ENCODE measurements around the gene CTNNA1.

Gene CTNNA1

DNA sequence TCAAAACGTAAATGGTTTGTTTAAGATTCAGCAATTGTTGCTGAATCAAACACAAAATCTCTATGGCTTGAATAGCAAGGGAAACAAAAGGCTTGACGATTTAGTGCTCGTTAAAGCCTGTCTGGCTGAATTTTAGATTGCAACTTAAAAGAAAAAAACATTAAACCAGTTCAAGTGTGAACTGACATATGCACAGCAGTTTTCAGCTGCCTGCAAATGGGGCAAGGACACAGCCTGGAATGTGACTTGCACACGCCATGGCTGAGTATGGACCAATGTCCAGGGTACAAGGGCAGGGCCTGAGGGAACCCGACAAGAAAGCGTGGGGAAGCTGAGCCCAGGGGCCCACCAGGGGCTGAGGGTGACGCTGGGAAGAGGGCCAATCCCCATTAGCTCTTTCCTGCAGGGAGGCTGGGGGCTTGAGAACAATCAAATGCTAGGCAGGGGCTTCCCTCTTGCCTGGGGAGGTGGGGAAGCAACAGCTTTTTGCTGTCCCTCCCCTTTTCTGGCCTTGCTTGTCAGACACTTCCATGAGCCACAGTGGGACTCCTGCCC, 211.5 kb downstream of the CTNNA1 start:
- no peak for DNase-seq (ENCODE audit: low read depth, low spot score)

DNA sequence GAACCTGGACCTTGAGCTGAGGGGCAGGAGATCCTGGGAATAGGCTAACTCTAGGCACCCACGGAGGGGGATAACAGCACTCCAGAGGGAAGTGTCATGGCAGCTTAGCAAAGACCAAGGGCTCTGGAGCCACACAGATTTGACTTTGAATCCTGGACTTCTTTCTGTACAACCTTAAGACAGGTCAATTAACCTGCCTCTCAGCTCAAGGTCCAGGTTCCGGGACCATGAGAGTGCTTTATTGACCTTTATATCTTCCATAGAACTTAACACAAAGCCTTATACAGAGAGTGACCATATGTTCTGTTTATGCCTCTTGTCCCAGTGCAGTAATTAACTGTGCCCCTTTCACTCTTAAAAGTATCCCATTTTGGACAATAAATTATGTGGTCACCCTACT, 212.4 kb downstream of the CTNNA1 start:
- no peak for DNase-seq (ENCODE audit: low read depth, low spot score)

DNA sequence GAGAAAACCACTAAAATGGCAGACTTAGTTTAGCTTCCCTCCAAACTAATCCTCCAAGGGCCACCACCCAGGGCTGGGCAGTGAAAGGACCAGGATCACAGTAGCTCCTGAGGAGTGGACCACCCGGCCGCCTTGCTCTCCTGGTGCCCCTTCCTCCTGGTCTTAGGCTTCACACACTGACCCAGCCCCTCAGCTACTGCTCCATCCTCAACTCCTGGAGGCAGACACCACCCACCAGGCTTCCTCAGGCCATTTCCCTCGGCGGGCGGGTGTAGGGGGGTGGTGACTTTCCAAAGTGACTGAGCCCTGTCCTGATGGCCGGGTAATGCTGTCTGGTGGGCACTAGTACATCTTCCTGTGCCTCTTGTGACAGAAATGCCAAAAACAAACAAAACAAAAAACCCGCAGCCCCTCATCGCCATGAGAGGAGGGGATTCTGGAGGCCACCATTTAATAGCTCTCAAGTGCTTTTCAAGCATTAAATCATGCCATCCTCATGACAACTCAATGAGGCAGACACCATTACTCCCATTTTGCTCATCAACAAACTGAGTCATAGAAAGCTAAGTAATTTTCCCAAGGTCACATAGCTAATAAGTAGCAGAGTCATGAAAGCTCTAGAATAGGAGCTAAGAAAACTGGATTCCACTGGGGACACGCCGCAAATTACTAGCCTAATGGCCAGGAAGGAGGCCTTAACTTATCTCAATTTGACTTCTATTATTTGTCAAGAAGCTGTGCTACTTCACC, 213.2 kb downstream of the CTNNA1 start:
- no peak for DNase-seq (ENCODE audit: low read depth, low spot score)

DNA sequence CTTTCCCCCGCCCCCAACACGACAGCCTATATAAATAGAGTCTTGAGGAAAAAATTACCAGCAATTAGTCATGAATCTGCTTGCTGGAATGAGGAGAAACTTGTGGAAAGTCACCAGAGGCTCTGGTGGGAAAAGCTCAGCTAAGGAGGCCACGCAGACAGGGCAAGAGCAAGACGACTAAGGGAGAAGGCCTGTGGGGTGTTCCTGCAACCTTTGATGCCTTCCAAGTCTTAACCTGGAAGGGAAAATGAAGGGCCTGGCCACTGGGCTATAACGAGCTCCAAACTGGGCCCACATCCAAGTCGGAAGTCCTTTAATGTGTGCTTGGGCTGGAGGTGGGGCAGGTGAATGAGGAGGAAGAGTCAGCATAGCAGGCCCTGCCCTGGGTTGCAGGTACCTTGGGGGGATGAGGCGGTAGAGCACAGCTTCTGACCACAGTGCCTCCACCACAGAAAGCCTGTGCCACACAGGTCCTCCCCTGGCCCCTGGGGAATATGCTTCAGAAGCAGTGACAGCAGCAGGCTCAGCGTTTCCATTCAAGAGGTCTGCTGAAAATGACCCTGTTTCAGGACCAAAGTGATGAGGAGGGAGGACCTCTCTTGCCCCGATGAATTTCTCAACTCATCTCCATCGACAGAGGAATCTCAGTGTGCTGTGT, 214.7 kb downstream of the CTNNA1 start:
- DNase-seq (ENCODE audit: low read depth, low spot score): no peak

DNA sequence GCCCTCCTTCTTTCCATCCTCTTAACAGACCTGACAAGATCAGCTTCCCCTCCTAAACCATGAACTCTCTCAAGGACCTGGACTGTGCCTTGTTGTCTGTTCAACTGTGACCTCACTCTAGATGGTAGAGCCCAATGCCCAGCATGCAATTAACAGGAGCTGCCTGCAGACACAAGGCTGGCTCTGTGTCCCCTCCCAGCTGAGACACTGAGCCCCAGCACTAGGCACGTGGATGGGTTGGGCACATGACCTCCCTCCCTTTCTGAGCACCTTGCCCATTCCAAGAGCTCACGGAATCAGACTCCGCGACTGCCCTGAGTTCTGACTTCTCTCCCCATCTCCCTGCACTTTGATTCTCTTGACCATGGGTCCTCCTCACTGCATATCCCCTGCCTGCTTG, 215.4 kb downstream of the CTNNA1 start:
- no peak for DNase-seq (ENCODE audit: low read depth, low spot score)

DNA sequence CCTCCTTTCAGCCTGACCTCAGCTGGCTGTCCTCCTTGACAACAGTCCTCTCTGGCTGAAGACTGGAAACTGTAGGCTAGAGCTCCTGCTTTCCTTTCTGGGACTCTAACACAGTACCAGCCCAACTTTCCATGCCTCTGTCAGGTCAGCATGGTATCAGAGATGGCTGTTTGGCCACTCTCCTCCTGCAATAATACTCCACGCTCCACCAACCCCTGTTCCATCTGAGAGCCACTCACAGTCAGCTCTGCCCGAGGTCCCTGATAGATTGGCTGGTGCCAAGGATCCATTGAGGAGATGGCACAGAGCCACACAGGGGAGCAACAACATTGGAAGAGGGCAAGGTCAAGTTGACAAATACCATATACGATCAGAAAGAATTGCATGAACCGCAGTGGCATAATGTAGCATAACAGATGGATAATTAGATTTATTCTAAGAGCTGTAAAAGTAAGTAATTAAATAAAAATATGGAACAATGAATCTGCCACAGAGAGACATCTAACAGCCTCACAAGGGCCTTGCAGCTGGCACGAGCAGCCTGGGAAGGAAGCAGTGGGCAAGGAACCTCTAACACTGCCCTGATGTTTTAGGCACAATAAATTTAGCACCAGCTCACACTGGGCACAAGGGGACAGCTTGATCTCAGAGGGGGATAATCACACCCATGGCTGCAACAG, 216.2 kb downstream of the CTNNA1 start:
- DNase-seq (ENCODE audit: low read depth, low spot score): no peak

DNA sequence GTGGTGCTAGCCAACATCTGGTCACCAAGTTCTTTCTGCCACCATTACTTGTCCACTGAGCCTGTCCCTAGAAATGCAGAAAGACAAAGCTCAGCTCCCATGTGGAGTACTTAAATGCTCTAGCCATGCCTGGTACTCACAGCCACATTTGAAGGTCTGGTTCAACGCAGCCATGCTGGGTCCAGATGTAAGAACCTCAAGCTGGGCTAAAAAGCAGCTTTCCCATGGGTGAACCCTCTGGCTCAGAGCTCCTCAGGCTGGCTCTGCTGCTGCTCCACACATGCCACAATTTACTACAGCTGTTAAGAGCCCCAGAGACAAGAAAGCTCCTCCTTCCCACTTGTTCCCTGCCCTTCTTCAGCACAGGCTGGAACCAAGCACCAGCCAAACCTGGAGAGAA, 219.0 kb downstream of the CTNNA1 start:
- DNase-seq (ENCODE audit: low read depth, low spot score): no peak

DNA sequence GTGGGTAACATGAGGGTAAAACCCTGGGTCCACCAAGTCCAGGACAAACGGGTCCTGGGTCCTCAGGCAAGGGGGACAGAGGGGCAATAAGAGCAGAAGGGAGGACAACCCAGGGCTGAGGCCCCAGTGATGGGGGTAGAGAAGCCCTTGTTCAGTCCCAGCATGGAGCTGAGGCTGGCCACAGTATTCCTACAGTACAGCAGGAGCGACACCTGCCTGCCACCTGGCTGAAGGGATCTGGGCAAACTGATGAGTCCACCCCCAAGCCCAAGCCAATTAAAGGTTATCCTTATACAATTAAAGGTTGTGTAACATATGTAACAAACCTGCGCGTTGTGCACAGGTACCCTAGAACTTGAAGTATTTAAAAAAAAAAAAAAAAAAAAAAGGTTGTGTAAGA, 219.6 kb downstream of the CTNNA1 start:
- no peak for DNase-seq (ENCODE audit: low read depth, low spot score)

DNA sequence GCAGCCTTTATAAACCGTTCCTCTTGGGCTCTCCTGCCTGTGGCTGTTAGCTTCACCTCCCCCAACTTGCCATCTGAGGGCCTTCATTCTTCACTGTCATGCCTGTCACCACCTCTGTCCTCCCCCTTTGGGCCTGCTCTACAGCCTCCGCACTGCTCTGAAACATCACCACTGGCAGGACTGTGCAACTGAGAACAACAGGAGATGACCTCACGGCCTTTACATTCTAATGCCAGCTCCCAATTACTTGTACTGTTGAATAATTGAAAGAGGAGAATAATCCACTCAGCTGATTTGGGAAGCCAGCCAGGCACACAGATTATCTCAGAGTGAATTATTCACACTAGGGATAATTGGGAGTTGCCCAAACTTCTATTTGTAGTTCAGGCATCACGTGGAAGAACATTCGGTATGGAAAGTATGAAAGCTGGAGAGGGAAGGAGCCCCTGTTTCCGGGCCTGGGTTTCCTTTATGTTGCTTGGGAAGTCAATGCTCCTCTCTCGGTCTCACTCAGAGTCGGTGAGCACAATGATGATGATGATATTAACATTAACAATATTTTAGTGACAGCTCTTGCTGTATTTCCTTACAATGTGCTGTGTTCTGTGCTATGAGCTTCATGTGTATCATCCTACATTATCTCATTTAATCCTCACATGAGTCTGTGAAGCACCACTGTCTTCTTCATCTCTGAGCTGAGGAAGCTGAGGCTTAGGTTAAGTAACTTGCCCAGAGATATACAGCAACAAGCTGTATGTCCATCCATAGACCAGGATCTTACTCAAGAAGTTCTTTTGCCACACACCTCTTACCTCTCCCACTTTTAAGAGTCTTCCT, 221.2 kb downstream of the CTNNA1 start:
- no peak for DNase-seq (ENCODE audit: low read depth, low spot score)

DNA sequence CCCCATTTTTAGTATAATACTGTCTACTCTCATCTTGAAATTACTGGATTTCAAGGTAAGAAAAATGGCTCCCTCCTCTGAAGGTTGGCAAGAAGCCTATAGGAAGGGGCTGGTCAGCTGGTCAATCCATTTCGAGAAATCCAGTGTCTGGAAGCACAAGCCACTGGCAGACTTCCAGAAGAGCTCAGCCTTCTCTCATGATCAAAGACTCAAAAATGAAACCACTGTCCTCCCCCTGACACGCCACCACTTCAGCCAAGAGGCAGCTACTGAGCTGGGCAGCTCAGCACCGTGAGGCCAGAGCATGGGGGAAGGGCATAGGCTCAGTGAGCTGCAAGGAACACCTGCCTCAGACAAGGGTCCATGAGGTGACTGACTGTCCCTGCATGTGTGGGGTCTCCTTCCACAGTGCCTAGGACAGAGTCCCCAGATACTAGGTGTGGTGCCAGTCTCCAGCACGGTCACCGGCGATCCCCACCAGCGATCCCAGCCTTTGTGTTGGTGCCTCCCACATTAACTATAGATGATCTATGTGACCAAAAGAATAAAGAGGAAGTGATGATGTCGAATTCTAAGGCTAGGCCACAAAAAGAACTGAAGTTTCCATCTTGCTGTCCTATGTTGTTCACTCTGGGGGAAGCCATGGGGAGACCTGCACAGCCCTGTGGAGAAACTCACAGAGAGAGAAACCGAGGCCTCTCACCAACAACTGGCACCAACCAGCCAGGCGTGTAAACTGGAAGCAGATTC, 222.0 kb downstream of the CTNNA1 start:
- DNase-seq (ENCODE audit: low read depth, low spot score): no peak

DNA sequence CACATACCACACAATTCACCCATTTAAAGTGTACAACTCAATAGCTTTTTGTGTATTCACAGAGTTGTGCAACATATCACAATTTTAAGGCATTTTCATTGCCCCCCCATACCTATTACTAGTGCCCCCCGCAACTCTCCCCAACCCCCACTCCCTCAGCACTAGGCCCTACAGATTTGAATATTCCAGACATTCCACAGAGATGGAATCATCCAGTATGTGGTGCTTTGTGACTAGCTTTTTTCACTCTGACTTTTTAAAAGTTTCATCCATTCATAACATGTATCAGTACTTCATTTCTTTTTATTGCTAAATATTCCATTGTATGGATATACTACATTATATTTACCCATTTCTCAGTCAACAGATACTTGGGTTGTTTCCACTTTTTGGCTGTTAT, 224.9 kb downstream of the CTNNA1 start:
- DNase-seq (ENCODE audit: low read depth, low spot score): no peak

DNA sequence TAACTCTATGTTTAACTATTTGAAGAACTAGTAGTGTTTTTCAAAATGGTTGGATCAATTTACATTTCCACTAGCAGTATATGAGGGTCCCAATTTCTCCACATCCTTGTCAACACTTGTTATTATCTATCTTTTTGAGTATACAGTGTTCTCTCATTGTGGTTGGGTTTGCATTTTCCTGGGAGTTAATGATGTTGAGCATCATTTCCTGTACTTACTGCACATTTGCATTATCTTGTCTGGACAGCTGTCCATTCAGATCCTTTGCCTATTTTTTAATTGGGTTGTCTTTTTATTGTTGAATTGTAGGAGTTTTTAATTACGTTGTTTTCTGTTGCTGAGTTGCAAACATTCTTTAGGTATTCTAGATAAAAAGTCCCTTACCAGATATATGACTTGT, 225.4 kb downstream of the CTNNA1 start:
- DNase-seq (ENCODE audit: low read depth, low spot score): no peak

DNA sequence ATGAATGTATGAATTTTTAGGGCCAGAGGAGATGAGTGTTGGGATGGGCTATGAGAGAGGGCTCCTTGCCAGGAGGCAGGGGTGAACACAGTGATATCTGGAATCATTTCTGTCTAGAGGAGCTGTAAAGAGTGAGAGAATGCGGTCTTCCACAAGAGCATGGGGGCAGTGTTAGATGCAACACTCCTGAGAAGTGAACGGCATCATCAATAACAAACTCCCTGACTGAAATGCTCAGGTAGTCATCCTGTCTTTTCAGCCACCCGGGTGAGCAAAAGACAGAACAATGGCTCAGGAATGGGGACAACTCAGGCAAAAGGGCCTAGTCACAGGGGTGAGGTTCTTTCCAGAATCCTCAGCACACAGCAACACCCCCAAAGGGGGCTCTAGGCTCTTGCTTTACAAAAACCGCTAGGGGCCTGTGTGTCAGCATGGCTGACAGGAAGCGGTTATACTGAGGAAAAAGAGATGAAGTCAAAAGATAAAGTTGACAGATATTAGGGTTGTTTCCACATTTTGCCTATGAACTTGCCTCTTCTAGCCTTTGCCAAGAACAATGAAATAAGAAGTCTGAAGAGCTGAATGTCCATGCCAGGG, 226.6 kb downstream of the CTNNA1 start:
- no peak for DNase-seq (ENCODE audit: low read depth, low spot score)

DNA sequence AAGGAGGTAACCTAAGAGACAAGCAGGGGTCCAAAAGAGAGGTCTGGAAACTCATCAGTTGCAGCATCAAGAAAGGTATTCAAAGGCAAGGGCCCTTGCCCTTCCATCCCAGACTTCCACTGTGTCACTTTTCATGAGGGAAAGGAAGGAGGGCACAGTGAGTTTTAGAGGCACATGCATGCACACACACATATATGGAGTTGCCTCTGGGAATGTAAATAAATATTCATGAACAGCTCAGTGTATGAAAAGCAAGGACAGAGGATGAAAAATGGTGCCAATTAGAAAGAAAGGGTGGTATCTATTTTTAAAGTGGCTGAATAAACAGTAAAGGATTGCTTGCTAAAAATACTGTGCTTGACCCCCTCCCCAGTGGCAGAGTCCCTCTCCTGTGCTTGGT, 227.2 kb downstream of the CTNNA1 start:
- DNase-seq (ENCODE audit: low read depth, low spot score): no peak

DNA sequence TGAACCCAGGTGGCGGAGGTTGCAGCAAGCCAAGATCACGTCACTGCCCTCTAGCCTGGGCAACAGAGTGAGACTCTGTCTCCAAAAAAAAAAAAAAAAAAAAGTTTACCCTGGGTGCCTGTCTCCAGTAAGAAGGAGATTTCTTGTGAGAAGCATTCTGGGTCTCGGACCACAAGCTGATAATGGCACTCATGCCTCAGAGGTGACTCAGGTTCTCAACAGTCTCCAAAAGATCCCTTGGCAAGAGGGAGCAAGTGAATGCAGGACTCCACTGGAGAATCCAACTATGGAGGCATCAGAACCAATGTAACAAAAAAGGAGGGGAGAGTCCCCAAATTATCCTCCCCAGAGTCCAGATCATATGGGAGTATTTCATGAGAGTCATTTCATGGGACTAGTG, 227.9 kb downstream of the CTNNA1 start:
- DNase-seq (ENCODE audit: low read depth, low spot score): no peak

DNA sequence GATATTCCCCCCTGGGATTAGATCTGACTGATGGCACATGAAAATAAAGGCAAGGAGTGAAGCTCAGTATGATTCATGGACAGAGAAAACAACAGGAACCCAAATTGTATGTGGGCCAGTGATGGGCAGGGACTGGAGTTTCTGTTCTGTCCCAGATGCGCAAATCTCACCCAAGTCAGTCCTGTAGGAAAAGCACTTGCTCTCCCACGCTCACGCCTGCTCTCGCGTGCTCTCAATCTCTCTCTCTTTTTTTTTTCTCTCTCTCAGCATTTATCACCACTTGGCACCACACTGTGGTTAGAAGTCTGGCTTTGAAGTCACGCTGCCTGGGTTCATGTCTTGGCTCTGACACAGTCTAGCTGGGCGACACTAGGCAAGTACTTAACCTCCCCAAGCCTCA, 228.4 kb downstream of the CTNNA1 start:
- DNase-seq (ENCODE audit: low read depth, low spot score): no peak

DNA sequence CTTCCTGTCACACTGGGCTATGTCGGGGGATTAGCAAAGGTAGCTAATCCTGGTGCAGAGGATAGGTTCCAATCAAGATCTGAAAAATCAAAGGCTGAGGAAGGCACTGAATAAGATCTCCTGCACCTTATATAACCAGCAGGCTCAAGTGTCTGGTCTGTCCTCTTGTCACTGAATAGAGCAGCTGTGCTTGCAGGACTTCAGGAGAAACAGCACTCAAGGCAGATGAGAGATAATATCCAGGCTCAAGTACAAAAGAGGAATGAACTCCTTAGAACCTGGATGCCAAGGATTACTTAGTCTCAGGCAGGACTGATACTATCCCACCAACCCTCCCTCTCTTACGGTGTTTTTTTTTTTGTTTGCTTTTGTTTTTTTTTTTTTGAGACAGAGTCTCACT, 230.8 kb downstream of the CTNNA1 start:
- no peak for DNase-seq (ENCODE audit: low read depth, low spot score)

All from iPS DF 19.7 (cell line).